Bronchial epithelial cell (primary cell): ENCODE measurements around the gene ZCCHC4. TPM values are rescaled to one million over a fixed set of nuclear protein-coding genes. Genes with fewer than 3 reads are reported as not detected.

Source experiments
- DNase-seq: peaks from one replicate; pipeline ENCODE4 v3.0.0-alpha.2; 2010; ENCODE audit warnings: low read depth
- FAIRE-seq: peaks from 2 replicates; lab custom pipeline; 2011; peaks lifted over from hg19 to GRCh38; lab: Jason Lieb, UNC
- H3K27me3 ChIP-seq: 2 replicates; pipeline ENCODE4 v1.5.1; 2011; ENCODE audit warnings: low read length; ENCODE audit not compliant: control insufficient read depth, insufficient read depth
- H3K36me3 ChIP-seq: 2 replicates; pipeline ENCODE4 v1.5.1; 2011; ENCODE audit warnings: low read length; ENCODE audit not compliant: control insufficient read depth, insufficient read depth
- H3K4me3 ChIP-seq: 2 replicates; pipeline ENCODE4 v1.5.1; 2011; ENCODE audit warnings: mild to moderate bottlenecking, low read depth, low read length, control low read depth
- total RNA-seq: library from RNA; depleted of rRNA; stranded (reverse); fragments of >200 nt; gene quantifications from 2 replicates; pipeline ENCODE4 v1.2.1, GENCODE V29; 2014
- TF ChIP-seq, protein P1 (sequence below): IDR thresholded peaks from 2 replicates; pipeline ENCODE4 v1.5.1; 2011; ENCODE audit warnings: mild to moderate bottlenecking, moderate library complexity, low read length, control low read depth, inconsistent platforms; ENCODE audit not compliant: insufficient read depth, severe bottlenecking

ZCCHC4 gene
- total RNA-seq, 1 donor from 2014 or later: 12.4 TPM

DNA sequence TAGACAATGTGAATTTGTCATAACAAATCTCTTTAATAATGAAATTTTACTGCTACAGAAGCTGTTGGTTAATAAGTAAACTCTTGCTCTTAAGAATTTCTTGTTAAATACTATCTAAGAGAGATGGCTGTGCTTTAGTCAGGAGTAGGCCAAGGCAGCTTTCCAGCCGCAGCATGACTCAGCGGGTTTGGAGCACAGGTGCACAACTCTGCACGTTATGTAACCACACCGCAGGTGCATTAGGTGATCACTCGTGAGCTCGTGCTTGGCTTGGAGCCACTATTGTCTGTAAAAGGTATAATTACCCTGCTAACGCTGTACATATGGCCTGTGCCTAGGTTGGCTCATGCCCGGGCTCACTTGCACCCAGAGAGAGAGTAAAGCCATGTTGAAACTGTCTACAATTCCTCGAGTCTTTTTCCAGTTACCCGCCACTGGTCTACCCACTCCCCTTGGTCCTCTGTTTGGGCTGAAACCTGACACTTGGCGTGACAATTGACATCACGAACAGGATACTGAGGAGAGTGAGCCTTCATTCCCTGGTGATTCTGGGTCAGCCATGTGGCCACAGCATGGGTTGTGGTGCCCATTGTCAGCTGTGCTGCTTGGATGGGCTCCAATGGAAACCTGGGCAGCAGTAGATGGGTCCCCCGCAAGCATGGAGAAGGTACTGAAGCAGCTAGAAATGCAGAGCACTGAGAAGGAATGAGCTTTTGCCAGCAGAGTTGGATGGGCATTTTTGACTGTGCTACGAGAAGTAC lies 46.1 kb downstream of the ZCCHC4 start:
- DNase-seq (peak; percentile 34), FAIRE-seq (no peak)
- TF ChIP-seq, protein P1, sequence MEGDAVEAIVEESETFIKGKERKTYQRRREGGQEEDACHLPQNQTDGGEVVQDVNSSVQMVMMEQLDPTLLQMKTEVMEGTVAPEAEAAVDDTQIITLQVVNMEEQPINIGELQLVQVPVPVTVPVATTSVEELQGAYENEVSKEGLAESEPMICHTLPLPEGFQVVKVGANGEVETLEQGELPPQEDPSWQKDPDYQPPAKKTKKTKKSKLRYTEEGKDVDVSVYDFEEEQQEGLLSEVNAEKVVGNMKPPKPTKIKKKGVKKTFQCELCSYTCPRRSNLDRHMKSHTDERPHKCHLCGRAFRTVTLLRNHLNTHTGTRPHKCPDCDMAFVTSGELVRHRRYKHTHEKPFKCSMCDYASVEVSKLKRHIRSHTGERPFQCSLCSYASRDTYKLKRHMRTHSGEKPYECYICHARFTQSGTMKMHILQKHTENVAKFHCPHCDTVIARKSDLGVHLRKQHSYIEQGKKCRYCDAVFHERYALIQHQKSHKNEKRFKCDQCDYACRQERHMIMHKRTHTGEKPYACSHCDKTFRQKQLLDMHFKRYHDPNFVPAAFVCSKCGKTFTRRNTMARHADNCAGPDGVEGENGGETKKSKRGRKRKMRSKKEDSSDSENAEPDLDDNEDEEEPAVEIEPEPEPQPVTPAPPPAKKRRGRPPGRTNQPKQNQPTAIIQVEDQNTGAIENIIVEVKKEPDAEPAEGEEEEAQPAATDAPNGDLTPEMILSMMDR: no peak
- H3K27me3 ChIP-seq: no peaks in the 10 kb centered on the region
- H3K36me3 ChIP-seq: no peaks in the 10 kb centered on the region
- no peak overlapping the region for H3K4me3 ChIP-seq

DNA sequence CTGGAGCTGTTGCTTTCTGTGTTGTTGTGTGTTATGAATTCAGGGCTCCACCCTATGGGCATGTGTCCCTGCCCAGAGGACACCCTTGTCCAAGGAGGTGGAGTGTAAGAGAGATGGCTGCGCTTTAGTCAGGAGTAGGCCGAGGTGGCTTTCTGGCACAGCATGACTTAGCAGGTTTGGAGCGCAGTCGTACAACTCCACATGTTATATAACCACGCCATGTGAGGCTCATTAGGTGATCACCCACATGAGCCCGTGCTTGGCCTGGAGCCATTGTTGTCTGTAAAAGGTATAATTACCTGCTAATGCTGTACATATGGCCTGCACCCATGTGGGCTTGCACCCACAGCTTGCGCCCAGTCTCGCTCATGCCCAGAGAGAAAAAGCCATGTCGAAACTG lies 48.7 kb downstream of the ZCCHC4 start:
- DNase-seq (no peak), FAIRE-seq (no peak)
- TF ChIP-seq, protein P1: no peak
- Histone ChIP-seq H3K27me3 (no peaks in the 10 kb centered on the region), H3K4me3 (no peak overlapping the region), H3K36me3 (no peaks in the 10 kb centered on the region)

DNA sequence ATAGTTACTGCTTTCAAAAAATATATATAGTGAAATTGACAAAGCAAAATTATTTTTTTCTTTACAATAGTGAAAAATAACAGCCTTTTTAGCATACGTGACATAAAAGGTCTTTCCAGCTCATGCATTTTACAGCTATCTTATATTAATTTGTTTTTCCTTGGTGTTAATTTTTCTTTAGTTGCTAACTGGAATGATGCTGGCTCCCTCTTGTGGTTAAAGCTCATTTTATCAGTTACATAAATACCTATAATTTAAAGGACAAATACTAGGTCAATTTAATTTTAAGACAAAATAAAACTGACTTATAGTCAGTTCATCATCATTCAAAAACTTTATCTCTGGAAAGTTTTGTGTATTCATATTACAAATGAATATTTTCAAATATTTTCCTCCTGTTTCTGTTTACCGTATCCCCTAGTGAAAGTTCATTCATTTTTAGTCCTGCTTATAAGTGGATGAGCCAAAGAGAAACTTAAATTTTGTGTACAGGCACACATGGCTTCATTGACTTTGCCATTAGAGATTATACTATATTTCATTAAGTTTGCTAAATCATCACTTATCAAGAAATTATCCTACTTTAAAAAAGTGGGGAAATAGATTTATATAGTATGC lies 54.5 kb downstream of the ZCCHC4 start:
- Histone ChIP-seq H3K27me3 (no peaks in the 10 kb centered on the region), H3K36me3 (no peaks in the 10 kb centered on the region), H3K4me3 (no peak overlapping the region)
- FAIRE-seq (no peak), DNase-seq (peak; percentile 44)
- TF ChIP-seq, protein P1: peak; percentile 40

DNA sequence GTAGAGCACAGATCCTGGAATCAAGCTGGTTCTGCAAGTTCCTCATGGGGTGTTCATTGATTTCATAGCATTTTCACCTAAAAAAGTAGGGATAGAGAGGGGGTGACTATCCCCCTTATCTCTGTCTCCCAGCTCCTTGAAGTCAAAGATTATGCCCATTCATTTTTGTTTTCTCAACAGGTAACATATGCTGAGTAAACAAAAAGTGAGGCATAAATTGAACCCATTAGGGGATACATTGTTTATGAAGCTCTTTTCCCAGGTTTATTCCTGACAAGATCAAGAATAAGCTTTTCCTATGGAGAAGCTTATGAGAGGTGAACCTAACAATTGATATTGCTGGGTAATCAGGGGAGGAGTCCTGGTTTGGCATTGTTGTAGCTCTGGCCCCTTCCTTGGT lies 55.3 kb downstream of the ZCCHC4 start:
- Histone ChIP-seq H3K36me3 (no peaks in the 10 kb centered on the region), H3K4me3 (no peak overlapping the region), H3K27me3 (no peaks in the 10 kb centered on the region)
- FAIRE-seq (no peak), DNase-seq (no peak)
- TF ChIP-seq, protein P1: no peak

DNA sequence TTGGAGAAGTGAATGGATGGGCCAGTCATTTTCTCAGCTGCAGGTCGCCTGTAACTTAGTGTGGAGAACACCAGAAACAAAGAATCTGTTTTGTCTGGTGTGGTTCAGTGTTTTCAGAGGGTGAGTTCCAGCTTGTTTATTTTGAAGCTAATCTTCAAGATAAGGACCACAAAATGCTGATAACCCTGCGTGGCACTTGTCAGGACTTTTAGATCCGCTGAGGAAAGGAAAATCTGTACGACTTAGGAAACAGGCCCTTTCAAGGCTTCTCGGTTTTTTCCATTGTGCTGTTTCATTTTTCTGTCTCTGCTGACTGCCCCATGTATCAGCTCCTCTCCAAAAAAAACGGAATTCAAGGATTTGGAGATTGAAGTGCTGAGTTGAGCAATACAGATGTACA lies 55.7 kb downstream of the ZCCHC4 start:
- Histone ChIP-seq H3K36me3 (no peaks in the 10 kb centered on the region), H3K27me3 (no peaks in the 10 kb centered on the region), H3K4me3 (no peak overlapping the region)
- TF ChIP-seq, protein P1: no peak
- FAIRE-seq: no peak
- DNase-seq: no peak
